Stimulated activated CD8-positive, alpha-beta memory T cell treated with anti-CD3 and anti-CD28 coated beads, Interleukin-2, amount 100 ng/mL, for 1 hour (primary cell): ENCODE data around the gene TARBP1.
"Not testable (repeated sequence)": the region's sequence is repeated elsewhere in the genome, so short reads cannot be mapped to it uniquely, and the experiment has no call there.

Experiments used
- DNase-seq, 2 donors: peaks; one replicate each; pipeline ENCODE4 v3.0.0-alpha.2; 2020; ENCODE audit warnings: low read depth in 2 of 2

TARBP1 gene

GRCh38 chr1:234434706-234435105, 44.3 kb downstream of the TARBP1 start:
- DNase-seq = no peak

GRCh38 chr1:234433563-234434285, 45.3 kb downstream of the TARBP1 start:
- no peak for DNase-seq

GRCh38 chr1:234431255-234431654, 47.7 kb downstream of the TARBP1 start:
- DNase-seq = no peak

GRCh38 chr1:234430691-234431090, 48.3 kb downstream of the TARBP1 start:
- DNase-seq = no peak

GRCh38 chr1:234429434-234429806, 49.6 kb downstream of the TARBP1 start:
- DNase-seq = no peak

GRCh38 chr1:234427950-234428646, 50.9 kb downstream of the TARBP1 start:
- no peak for DNase-seq

- no peak for DNase-seq
These were observed 65.0 kb downstream of the TARBP1 start for GRCh38 chr1:234413990-234414389.

- no peak for DNase-seq
These were observed 65.5 kb downstream of the TARBP1 start for GRCh38 chr1:234413485-234413884.

- DNase-seq = no peak
These were observed 66.1 kb downstream of the TARBP1 start for GRCh38 chr1:234412830-234413229.

GRCh38 chr1:234409328-234409727, 69.7 kb downstream of the TARBP1 start:
- DNase-seq = no peak

GRCh38 chr1:234408757-234409156, 70.2 kb downstream of the TARBP1 start:
- no peak for DNase-seq

GRCh38 chr1:234406871-234407270, 72.1 kb downstream of the TARBP1 start:
- no peak for DNase-seq

- DNase-seq = no peak
These were observed 73.3 kb downstream of the TARBP1 start for GRCh38 chr1:234405676-234406075.

GRCh38 chr1:234402939-234403338, 76.0 kb downstream of the TARBP1 start:
- no peak for DNase-seq

- DNase-seq = no peak
These were observed 77.3 kb downstream of the TARBP1 start for GRCh38 chr1:234401658-234402057.

- no peak for DNase-seq
These were observed 78.2 kb downstream of the TARBP1 start for GRCh38 chr1:234400773-234401172.

GRCh38 chr1:234399515-234399914, 79.5 kb downstream of the TARBP1 start:
- not testable (repeated sequence) for DNase-seq

- DNase-seq = no peak
These were observed 80.1 kb downstream of the TARBP1 start for GRCh38 chr1:234398849-234399381.

- no peak for DNase-seq
These were observed 81.2 kb downstream of the TARBP1 start for GRCh38 chr1:234397732-234398131.

GRCh38 chr1:234396871-234397270, 82.1 kb downstream of the TARBP1 start:
- DNase-seq = no peak

- DNase-seq = no peak
These were observed 82.9 kb downstream of the TARBP1 start for GRCh38 chr1:234396092-234396491.

- no peak for DNase-seq
These were observed 83.7 kb downstream of the TARBP1 start for GRCh38 chr1:234395297-234395696.

GRCh38 chr1:234393190-234393589, 85.8 kb downstream of the TARBP1 start:
- no peak for DNase-seq
